Heart left ventricle (tissue), 13 donors: ENCODE results near the gene KCNIP3.

Source experiments
- CTCF ChIP-seq, 12 donors: fragments of 200-600 bp; sonication (generic) in 4 of 12; IDR thresholded peaks; one replicate each; pipeline versions ENCODE4 v1.5.0 to v1.8.0; 2018 to 2022; ENCODE audit warnings: antibody characterized with exemption in 12 of 12, mild to moderate bottlenecking in 5 of 12
- POLR2A ChIP-seq, 2 donors: fragments of 450-650 bp; IDR thresholded peaks; one replicate each; pipeline ENCODE4 v1.6.1; 2017; ENCODE audit warnings: antibody characterized with exemption in 2 of 2, mild to moderate bottlenecking in 2 of 2, moderate library complexity in 2 of 2
- donor health status: ischemic (EF 13 %, LVEDD 7.1; RV severe dilation, severe dysfunction).
- donor health status: DM: no; HTN: yes; CAD: no.
- donor health status: DM: no; HTN: no; CAD: no.
- donor health status: ischemic (EF 25% LVEDD 6.9; RV normal size, moderate dysfunction).
- donor health status: ischemic (EF 25% LVEDD 5.7; RV mildly dilated, moderate dysfunction).
- donor health status: ischemic (EF 35%, LVEDD 5.7; RV mildly dilated, moderate dysfunction).
- donor health status: nonischemic (EF 11% LVEDD 7.7; RV severe dilation, severe dysfunction).
- donor health status: DM: yes; HTN: yes; CAD: no.
- donor health status: PGD.
- donor health status: ischemic (EF 29% LVEDD 5.4; RV normal size, mild dysfunction).
- donor health status: nonischemic (EF 23%, LVEDD 6.1; RV moderate dilation, normal function).

GRCh38 chr2:95388091-95388692 lies 91.0 kb downstream of the KCNIP3 start:
- TF ChIP-seq CTCF (IDR thresholded peaks at IDR 0.05): no peak
- TF ChIP-seq POLR2A (IDR thresholded peaks at IDR 0.05): no peak
